GM23338 (cell line): ENCODE measurements around the gene PEAK3. TPM values are rescaled to one million over a fixed set of nuclear protein-coding genes. Genes with fewer than 3 reads are reported as not detected.

Experiments
- ATAC-seq: fragments of 200-7000 bp; cut with Tn5 transposase; 3 replicates; pipeline ENCODE4 v1.9.1; 2020
- DNase-seq: peaks from one replicate; pipeline ENCODE4 v3.0.0-alpha.2; 2015; ENCODE audit warnings: low spot score
- H2AFZ ChIP-seq: fragments of 200-600 bp; sonication (generic); 2 replicates; pipeline ENCODE4 v1.8.0; 2016; ENCODE audit warnings: antibody characterized with exemption, mild to moderate bottlenecking, moderate library complexity
- H3F3A ChIP-seq: fragments of 200-600 bp; sonication (generic); replicated peaks from 2 replicates; pipeline ENCODE4 v1.8.0; 2017; ENCODE audit warnings: antibody characterized with exemption, mixed run types, low read depth
- H3K27ac ChIP-seq: fragments of 200-600 bp; sonication (generic); 2 replicates; pipeline ENCODE4 v1.6.1; 2016; ENCODE audit warnings: low read depth
- H3K27me3 ChIP-seq: fragments of 200-600 bp; sonication (generic); 2 replicates; pipeline ENCODE4 v1.8.0; 2016; ENCODE audit warnings: mild to moderate bottlenecking, mixed run types, moderate library complexity; ENCODE audit not compliant: insufficient read depth
- H3K36me3 ChIP-seq: fragments of 200-600 bp; sonication (generic); 2 replicates; pipeline ENCODE4 v1.8.0; 2016; ENCODE audit warnings: mild to moderate bottlenecking; ENCODE audit not compliant: insufficient read depth
- H3K4me1 ChIP-seq: fragments of 200-600 bp; sonication (generic); 2 replicates; pipeline ENCODE4 v1.8.0; 2016; ENCODE audit warnings: mild to moderate bottlenecking, moderate library complexity; ENCODE audit not compliant: insufficient read depth
- H3K4me2 ChIP-seq: fragments of 200-600 bp; sonication (generic); 2 replicates; pipeline ENCODE4 v1.7.1; 2017; ENCODE audit warnings: mixed run types
- H3K4me3 ChIP-seq: fragments of 200-600 bp; sonication (generic); 2 replicates; pipeline ENCODE4 v1.6.1; 2016; ENCODE audit warnings: mixed run types
- H3K79me2 ChIP-seq: fragments of 200-600 bp; sonication (generic); replicated peaks from 2 replicates; pipeline ENCODE4 v1.8.0; 2017; ENCODE audit warnings: mild to moderate bottlenecking; ENCODE audit not compliant: insufficient read depth
- H3K9me2 ChIP-seq: fragments of 200-600 bp; sonication (generic); 2 replicates; pipeline ENCODE4 v1.8.0; 2017; ENCODE audit not compliant: insufficient read depth
- H4K20me1 ChIP-seq: fragments of 200-600 bp; sonication (generic); replicated peaks from 2 replicates; pipeline ENCODE4 v1.8.0; 2017; ENCODE audit warnings: mild to moderate bottlenecking; ENCODE audit not compliant: insufficient read depth
- H3K27ac Mint-ChIP-seq: 2 replicates; pipeline ENCODE4 v1.8.0; 2020; ENCODE audit warnings: inconsistent platforms, mild to moderate bottlenecking, moderate library complexity, mixed read lengths
- H3K27me3 Mint-ChIP-seq: 3 replicates; pipeline ENCODE4 v1.8.0; 2022; ENCODE audit warnings: low read depth, mild to moderate bottlenecking, moderate library complexity, mixed read lengths, inconsistent platforms; ENCODE audit not compliant: insufficient read depth, poor library complexity
- H3K36me3 Mint-ChIP-seq: 3 replicates; pipeline ENCODE4 v1.8.0; 2021; ENCODE audit warnings: low read depth, mild to moderate bottlenecking, inconsistent platforms, moderate library complexity, mixed read lengths
- H3K4me1 Mint-ChIP-seq: 3 replicates; pipeline ENCODE4 v1.8.0; 2020; ENCODE audit warnings: mild to moderate bottlenecking, inconsistent platforms, mixed read lengths
- H3K4me3 Mint-ChIP-seq: 3 replicates; pipeline ENCODE4 v1.8.0; 2021; ENCODE audit warnings: moderate library complexity, mild to moderate bottlenecking, inconsistent platforms, mixed read lengths
- H3K9me3 Mint-ChIP-seq: 3 replicates; pipeline ENCODE4 v1.8.0; 2020; ENCODE audit warnings: moderate library complexity, mild to moderate bottlenecking, inconsistent platforms, mixed read lengths
- CTCF ChIP-seq, 2 experiments: fragments of 200-600 bp in 1 of 2; sonication (generic) in 1 of 2; conservative IDR thresholded peaks; 2 replicates each; pipeline versions ENCODE4 v1.5.1 to v1.6.1; 2016 to 2017; ENCODE audit warnings: antibody characterized with exemption in 2 of 2, low read depth in 2 of 2, mild to moderate bottlenecking in 2 of 2, moderate library complexity in 1 of 2
- EZH2 ChIP-seq: fragments of 200-600 bp; sonication (generic); IDR thresholded peaks from one replicate; pipeline ENCODE4 v1.8.0; 2017; ENCODE audit warnings: antibody characterized with exemption, mild to moderate bottlenecking, low read depth; ENCODE audit not compliant: unreplicated experiment
- POLR2AphosphoS5 ChIP-seq: IDR thresholded peaks from 2 replicates; pipeline ENCODE4 v1.6.1; 2016; ENCODE audit warnings: antibody characterized with exemption, low read depth
- REST ChIP-seq: IDR thresholded peaks from one replicate; pipeline ENCODE4 v1.6.1; 2018; ENCODE audit warnings: antibody characterized with exemption; ENCODE audit not compliant: unreplicated experiment
- ZNF114 ChIP-seq: fragments of 250-450 bp; sonication (Bioruptor Pico); IDR thresholded peaks from 2 replicates; pipeline ENCODE4 v1.5.0; 2020; ENCODE audit warnings: mild to moderate bottlenecking, moderate library complexity
- ZNF462 ChIP-seq: fragments of 250-450 bp; sonication (Bioruptor Pico); IDR thresholded peaks from 2 replicates; pipeline ENCODE4 v1.5.0; 2020; ENCODE audit warnings: mild to moderate bottlenecking, moderate library complexity
- polyA plus RNA-seq: library from polyadenylated mRNA; unstranded; fragments of >200 nt; fragmentation: Nextera tagmentation; extraction: Ambion mirVana; gene quantifications from 2 replicates; pipeline ENCODE4 v1.2.1, GENCODE V29; 2016
- total RNA-seq: library from RNA; depleted of rRNA; stranded (reverse); fragments of >200 nt; shearing (Covaris generic); gene quantifications from 2 replicates; pipeline ENCODE4 v1.2.3, GENCODE V29; 2014

PEAK3 gene
- total and polyA plus RNA-seq, 2 experiments from 2014 or later: not detected

GRCh38 chr19:2290441-2291184, 8.6 kb upstream of the PEAK3 start:
- peak overlapping the region; percentile 91 for H3K4me2 ChIP-seq
- no peak overlapping the region for H3K27ac ChIP-seq
- peak overlapping the region; percentile 56 for H3K4me3 Mint-ChIP-seq
- peaks cover 69% of the 10 kb centered on the region for H3K27me3 Mint-ChIP-seq
- DNase-seq (peak; percentile 65), ATAC-seq (peak; percentile 52)
- peaks cover 13% of the 10 kb centered on the region for H3K4me1 Mint-ChIP-seq
- H4K20me1 ChIP-seq: 0 out of 2 replicates have a peak, but pooled peaks cover 2% of the 10 kb centered on the region
- peaks cover 12% of the 10 kb centered on the region; the same call in 1 of the 2 replicates for H3F3A ChIP-seq
- H2AFZ ChIP-seq: peak overlapping the region; percentile 95
- H3K79me2 ChIP-seq: no peaks in the 10 kb centered on the region
- peaks cover 4% of the 10 kb centered on the region; the same call in 1 of the 3 replicates for H3K9me3 Mint-ChIP-seq
- TF ChIP-seq EZH2 (peak; percentile 59), ZNF114 (no peak)
- H3K9me2 ChIP-seq: no peaks in the 10 kb centered on the region
- no peaks in the 10 kb centered on the region; the same call in 2 of the 3 replicates for H3K36me3 Mint-ChIP-seq
- no peak overlapping the region for H3K27ac Mint-ChIP-seq
- no peaks in the 10 kb centered on the region for H3K4me1 ChIP-seq
- no peaks in the 10 kb centered on the region for H3K36me3 ChIP-seq
- peaks cover 68% of the 10 kb centered on the region for H3K27me3 ChIP-seq
- H3K4me3 ChIP-seq: peak overlapping the region; percentile 59

- H3K27me3 Mint-ChIP-seq: peaks cover 66% of the 10 kb centered on the region
- Histone ChIP-seq H3K4me2 (peak overlapping the region; percentile 91), H2AFZ (peak overlapping the region; percentile 95), H4K20me1 (0 out of 2 replicates have a peak, but pooled peaks cover 2% of the 10 kb centered on the region), H3K36me3 (no peaks in the 10 kb centered on the region), H3K4me3 (peak overlapping the region; percentile 59), H3K4me1 (no peaks in the 10 kb centered on the region), H3K79me2 (no peaks in the 10 kb centered on the region), H3K27ac (no peak overlapping the region), H3K9me2 (no peaks in the 10 kb centered on the region), H3K27me3 (peaks cover 64% of the 10 kb centered on the region), H3F3A (peaks cover 12% of the 10 kb centered on the region; the same call in 1 of the 2 replicates)
- TF ChIP-seq CTCF (conservative IDR thresholded peaks at IDR 0.05; ENCODE audit: low read depth in 2 of 2) (no peak), ZNF462 (CRISPR knock-in tag) (no peak), EZH2 (peak; percentile 49), ZNF114 (no peak), POLR2AphosphoS5 (no peak), REST (no peak)
- H3K4me1 Mint-ChIP-seq: peaks cover 11% of the 10 kb centered on the region
- no peak overlapping the region for H3K27ac Mint-ChIP-seq
- H3K9me3 Mint-ChIP-seq: peaks cover 4% of the 10 kb centered on the region; the same call in 1 of the 3 replicates
- ATAC-seq: peak; percentile 7
- H3K36me3 Mint-ChIP-seq: no peaks in the 10 kb centered on the region; the same call in 2 of the 3 replicates
- peak overlapping the region; percentile 70 for H3K4me3 Mint-ChIP-seq
- DNase-seq: peak; percentile 62
Measured at GRCh38 chr19:2289714-2290435, 7.9 kb upstream of the PEAK3 start.
